NCI-H460 (cell line): ENCODE measurements around the gene FBN2. TPM values are rescaled to one million over a fixed set of nuclear protein-coding genes. Genes with fewer than 3 reads are reported as not detected.
"Not testable (repeated sequence)": the region's sequence is repeated elsewhere in the genome, so short reads cannot be mapped to it uniquely, and the experiment has no call there.

Source experiments
- DNase-seq: peaks from one replicate; pipeline ENCODE4 v3.0.0-alpha.2; 2016; ENCODE audit warnings: low read depth; ENCODE audit errors: extremely low read depth
- total RNA-seq: library from RNA; depleted of rRNA; stranded (reverse); fragments of >200 nt; shearing (Covaris generic); gene quantifications from 2 replicates; pipeline ENCODE4 v1.2.3, GENCODE V29; 2014

Gene FBN2
- total RNA-seq, 1 experiment from 2014 or later, result 29.8 TPM

- DNase-seq, result no peak
Observed at GRCh38 chr5:128483738-128484137, 54.3 kb downstream of the FBN2 start.

GRCh38 chr5:128480906-128481633, 57.0 kb downstream of the FBN2 start:
- no peak for DNase-seq

GRCh38 chr5:128480158-128480557, 57.9 kb downstream of the FBN2 start:
- DNase-seq, result no peak

- no peak for DNase-seq
Observed at GRCh38 chr5:128478386-128479368, 59.4 kb downstream of the FBN2 start.

GRCh38 chr5:128477944-128478343, 60.1 kb downstream of the FBN2 start:
- no peak for DNase-seq

GRCh38 chr5:128475693-128476092, 62.4 kb downstream of the FBN2 start:
- no peak for DNase-seq

- no peak for DNase-seq
Observed at GRCh38 chr5:128472919-128473318, 65.1 kb downstream of the FBN2 start.

GRCh38 chr5:128472036-128472435, 66.0 kb downstream of the FBN2 start:
- DNase-seq, result no peak

GRCh38 chr5:128470663-128471062, 67.4 kb downstream of the FBN2 start:
- no peak for DNase-seq

GRCh38 chr5:128469912-128470311, 68.1 kb downstream of the FBN2 start:
- DNase-seq, result no peak

GRCh38 chr5:128466980-128467379, 71.1 kb downstream of the FBN2 start:
- DNase-seq, result no peak

GRCh38 chr5:128466554-128466953, 71.5 kb downstream of the FBN2 start:
- no peak for DNase-seq

GRCh38 chr5:128464596-128464995, 73.4 kb downstream of the FBN2 start:
- no peak for DNase-seq

- no peak for DNase-seq
Observed at GRCh38 chr5:128462330-128462729, 75.7 kb downstream of the FBN2 start.

- DNase-seq, result not testable (repeated sequence)
Observed at GRCh38 chr5:128457147-128457915, 80.7 kb downstream of the FBN2 start.

- DNase-seq, result no peak
Observed at GRCh38 chr5:128455841-128456361, 82.1 kb downstream of the FBN2 start.

GRCh38 chr5:128453121-128453520, 84.9 kb downstream of the FBN2 start:
- no peak for DNase-seq

- not testable (repeated sequence) for DNase-seq
Observed at GRCh38 chr5:128447224-128447623, 90.8 kb downstream of the FBN2 start.

- no peak for DNase-seq
Observed at GRCh38 chr5:128441941-128442350, 96.1 kb downstream of the FBN2 start.

GRCh38 chr5:128441165-128441564, 96.9 kb downstream of the FBN2 start:
- no peak for DNase-seq

GRCh38 chr5:128436749-128437188, 101.3 kb downstream of the FBN2 start:
- peak; percentile 1 for DNase-seq
